Adrenal gland (tissue), 5 donors: Measurements from ENCODE around the gene NF1.

Experiments used
- CTCF ChIP-seq, 6 experiments: fragments of 450-650 bp in 4 of 6; fragments of 200-600 bp in 2 of 6; sonication (generic) in 1 of 6; IDR thresholded peaks; 1 replicate in 5 of 6; 2 replicates in 1 of 6; pipeline versions ENCODE4 v1.5.1 to v1.8.0; 2016 to 2021; ENCODE audit warnings: antibody characterized with exemption in 6 of 6, mild to moderate bottlenecking in 2 of 6, moderate library complexity in 1 of 6
- POLR2A ChIP-seq, 2 donors: fragments of 450-650 bp; IDR thresholded peaks; one replicate each; pipeline ENCODE4 v1.6.1; 2017; ENCODE audit warnings: antibody characterized with exemption in 2 of 2, mild to moderate bottlenecking in 2 of 2, moderate library complexity in 1 of 2
- donor health status: DM: no; HTN: no; CAD: no.

GRCh38 chr17:31052187-31052889 is 42.4 kb upstream of the NF1 start:
- no peak for TF ChIP-seq POLR2A (IDR thresholded peaks at IDR 0.05)
- TF ChIP-seq CTCF (IDR thresholded peaks at IDR 0.05) = no peak
